GM12801 (cell line): ENCODE measurements around the gene DPAGT1.

Experiments
- CTCF ChIP-seq: IDR thresholded peaks from one replicate; pipeline ENCODE4 v1.5.1; 2011; ENCODE audit warnings: control low read depth; ENCODE audit not compliant: insufficient read length; ENCODE audit errors: extremely low read depth

Gene DPAGT1

GRCh38 chr11:119118946-119119345 lies 17.3 kb upstream of the DPAGT1 start:
- no peak for TF ChIP-seq CTCF

GRCh38 chr11:119118227-119118626 lies 16.6 kb upstream of the DPAGT1 start:
- TF ChIP-seq CTCF: no peak

GRCh38 chr11:119117004-119117706 lies 15.5 kb upstream of the DPAGT1 start:
- no peak for TF ChIP-seq CTCF

- no peak for TF ChIP-seq CTCF
Measured at GRCh38 chr11:119116601-119117000, 14.9 kb upstream of the DPAGT1 start.

GRCh38 chr11:119116235-119116594 lies 14.6 kb upstream of the DPAGT1 start:
- no peak for TF ChIP-seq CTCF

- TF ChIP-seq CTCF: no peak
Measured at GRCh38 chr11:119115484-119116234, 14.0 kb upstream of the DPAGT1 start.

- no peak for TF ChIP-seq CTCF
Measured at GRCh38 chr11:119114351-119114750, 12.7 kb upstream of the DPAGT1 start.
